SK-N-SH (cell line): Measurements from ENCODE around the gene TRIP6. TPM values are rescaled to one million over a fixed set of nuclear protein-coding genes. Genes with fewer than 3 reads are reported as not detected.
A peak's percentile ranks its signal among the peaks of the same experiment; 100 is the strongest.
"Not testable (repeated sequence)": the region's sequence is repeated elsewhere in the genome, so short reads cannot be mapped to it uniquely, and the experiment has no call there.

ENCODE experiments used
- CTCF ChIA-PET: fragments of 300-600, 350-600 bp; formaldehyde crosslinking; extraction: SDS; loops from one replicate; lab custom pipeline; 2021; lab: Yijun Ruan, JAX
- POLR2A ChIA-PET: fragments of 350-600 bp; sonication (Branson Sonifier 250); formaldehyde crosslinking; extraction: SDS; loops from one replicate; lab custom pipeline; 2020; ENCODE audit warnings: antibody characterized with exemption, inconsistent platforms; lab: Yijun Ruan, JAX
- DNase-seq: peaks from one replicate; pipeline ENCODE4 v3.0.0; 2012
- H2AFZ ChIP-seq: fragments of 200-600 bp; sonication (generic); 2 replicates; pipeline ENCODE4 v1.8.1; 2016; ENCODE audit warnings: antibody characterized with exemption, mild to moderate bottlenecking, low read depth
- H3F3A ChIP-seq: fragments of 200-600 bp; sonication (generic); replicated peaks from 2 replicates; pipeline ENCODE3; 2016; ENCODE audit warnings: antibody characterized with exemption, mild to moderate bottlenecking; ENCODE audit not compliant: insufficient read depth
- H3K27ac ChIP-seq, 2 experiments: fragments of 200-500 bp in 1 of 2; fragments of 200-600 bp in 1 of 2; sonication (Bioruptor generic) in 1 of 2; sonication (generic), shearing (Covaris generic) in 1 of 2; 2 replicates each; pipeline versions ENCODE4 v1.5.1 to v1.6.1; 2014 to 2016; ENCODE audit warnings: low read depth in 2 of 2, inconsistent platforms in 1 of 2, low read length in 1 of 2, mild to moderate bottlenecking in 1 of 2, mixed read lengths in 1 of 2
- H3K27me3 ChIP-seq: fragments of 200-600 bp; sonication (generic), shearing (Covaris generic); 2 replicates; pipeline ENCODE4 v1.6.1; 2016; ENCODE audit warnings: mixed run types; ENCODE audit not compliant: insufficient read depth
- H3K36me3 ChIP-seq, 2 experiments: fragments of 200-500 bp in 1 of 2; fragments of 200-600 bp in 1 of 2; sonication (Bioruptor generic) in 1 of 2; sonication (generic) in 1 of 2; replicated peaks in 1 of 2; 2 replicates each; pipeline versions ENCODE3 to v1.5.1; 2014 to 2016; ENCODE audit warnings: low read length in 1 of 2, mild to moderate bottlenecking in 1 of 2; ENCODE audit not compliant: insufficient read depth in 2 of 2, control insufficient read depth in 1 of 2
- H3K4me1 ChIP-seq, 2 experiments: fragments of 200-500 bp in 1 of 2; fragments of 200-600 bp in 1 of 2; sonication (Bioruptor generic) in 1 of 2; sonication (generic), shearing (Covaris generic) in 1 of 2; 2 replicates each; pipeline versions ENCODE4 v1.5.1 to v1.6.1; 2014 to 2016; ENCODE audit warnings: low read depth in 1 of 2, low read length in 1 of 2, mixed run types in 1 of 2; ENCODE audit not compliant: insufficient read depth in 2 of 2, control insufficient read depth in 1 of 2
- H3K4me2 ChIP-seq: fragments of 200-600 bp; sonication (generic), shearing (Covaris generic); 2 replicates; pipeline ENCODE4 v1.6.1; 2017; ENCODE audit warnings: mixed run types
- H3K4me3 ChIP-seq, 2 experiments: fragments of 200-500 bp in 1 of 2; fragments of 200-600 bp in 1 of 2; sonication (Bioruptor generic) in 1 of 2; sonication (generic), shearing (Covaris generic) in 1 of 2; 2 replicates each; pipeline versions ENCODE4 v1.5.1 to v1.8.1; 2014 to 2016; ENCODE audit warnings: low read depth in 2 of 2, inconsistent platforms in 1 of 2, low read length in 1 of 2, mild to moderate bottlenecking in 1 of 2, mixed read lengths in 1 of 2, moderate library complexity in 1 of 2
- H3K79me2 ChIP-seq: fragments of 200-600 bp; sonication (generic); 2 replicates; pipeline ENCODE4 v1.8.1; 2017; ENCODE audit warnings: mild to moderate bottlenecking; ENCODE audit not compliant: insufficient read depth
- H3K9ac ChIP-seq: fragments of 200-600 bp; sonication (generic); 2 replicates; pipeline ENCODE4 v1.6.1; 2017; ENCODE audit warnings: mixed run types
- H3K9me2 ChIP-seq: fragments of 200-600 bp; sonication (generic); 2 replicates; pipeline ENCODE4 v1.6.1; 2017; ENCODE audit warnings: mixed run types
- H3K9me3 ChIP-seq: fragments of 200-600 bp; sonication (generic); 2 replicates; pipeline ENCODE4 v1.6.1; 2017; ENCODE audit warnings: mixed run types, mild to moderate bottlenecking, moderate library complexity
- H4K20me1 ChIP-seq: fragments of 200-600 bp; sonication (generic); 2 replicates; pipeline ENCODE4 v1.6.1; 2017; ENCODE audit warnings: mild to moderate bottlenecking, mixed run types; ENCODE audit not compliant: insufficient read depth
- EP300 ChIP-seq, 2 experiments: IDR thresholded peaks; 2 replicates each; pipeline versions ENCODE4 v1.4.0 to v1.6.1; 2012; ENCODE audit warnings: borderline replicate concordance in 1 of 2, low read depth in 1 of 2, low read length in 1 of 2
- GATA2 ChIP-seq: sonication (generic); formaldehyde crosslinking; IDR thresholded peaks from 2 replicates; pipeline ENCODE4 v1.5.0; 2020; ENCODE audit warnings: mild to moderate bottlenecking, missing genetic modification reagents
- MEF2A ChIP-seq: IDR thresholded peaks from 2 replicates; pipeline ENCODE4 v1.4.0; 2012; ENCODE audit warnings: low read depth, borderline replicate concordance
- MXI1 ChIP-seq: IDR thresholded peaks from 2 replicates; pipeline ENCODE4 v1.6.1; 2012; ENCODE audit warnings: mild to moderate bottlenecking, low read depth, low read length, improper control_type of control experiment
- NRF1 ChIP-seq: IDR thresholded peaks from 2 replicates; pipeline ENCODE4 v1.6.1; 2012; ENCODE audit warnings: low read depth, mild to moderate bottlenecking, low read length
- POLR2AphosphoS5 ChIP-seq: IDR thresholded peaks from 2 replicates; pipeline ENCODE4 v1.6.1; 2012; ENCODE audit warnings: low read depth, low read length
- REST ChIP-seq: IDR thresholded peaks from 2 replicates; pipeline ENCODE4 v1.6.1; 2012; ENCODE audit warnings: mild to moderate bottlenecking, low read depth, low read length, moderate library complexity
- RXRA ChIP-seq: IDR thresholded peaks from 2 replicates; pipeline ENCODE4 v1.4.0; 2012; ENCODE audit warnings: low read depth, mild to moderate bottlenecking, borderline replicate concordance
- SMC3 ChIP-seq: IDR thresholded peaks from 2 replicates; pipeline ENCODE4 v1.6.1; 2012; ENCODE audit warnings: low read depth, low read length, improper control_type of control experiment
- TEAD4 ChIP-seq: IDR thresholded peaks from 2 replicates; pipeline ENCODE4 v1.4.0; 2012; ENCODE audit warnings: mild to moderate bottlenecking, borderline replicate concordance; ENCODE audit not compliant: insufficient read depth
- USF1 ChIP-seq: IDR thresholded peaks from 2 replicates; pipeline ENCODE4 v1.4.0; 2012; ENCODE audit warnings: low read depth, borderline replicate concordance
- YY1 ChIP-seq: IDR thresholded peaks from 2 replicates; pipeline ENCODE4 v1.4.0; 2012; ENCODE audit warnings: low read depth, mild to moderate bottlenecking
- ZBTB33 ChIP-seq: IDR thresholded peaks from 2 replicates; pipeline ENCODE4 v1.4.0; 2012; ENCODE audit warnings: low read depth, borderline replicate concordance
- WGBS: methylation state at CpG from one replicate; pipeline ENCODE4 v1.1.6; 2017; ENCODE audit warnings: low lambda C conversion rate; 5-methylcytosine and 5-hydroxymethylcytosine counted together
- polyA plus RNA-seq, 3 experiments: library from polyadenylated mRNA; depleted of rRNA; stranded (reverse); fragments of >200 nt; gene quantifications; 2 replicates each; pipeline ENCODE4 v1.2.3, GENCODE V29; 2012
- TF ChIP-seq, protein P1 (sequence below): IDR thresholded peaks from 2 replicates; pipeline ENCODE4 v1.4.0; 2012; ENCODE audit warnings: low read depth
- TF ChIP-seq, protein P2 (sequence below): fragments of 150-350 bp; IDR thresholded peaks from 2 replicates; pipeline ENCODE4 v1.6.1; 2017; ENCODE audit warnings: antibody characterized with exemption, low read length, low read depth, borderline replicate concordance

The TRIP6 gene
- polyA plus RNA-seq, 1 of the 3 experiments (the other 2 are of a cell fraction): 6.5 TPM

- ChIA-PET POLR2A (interaction anchor here (0.8 to 2.9 kb wide), 2 partner anchors 21 to 54 kb away, joined by 3 to 30 read pairs; partner anchors contain the start of gene SRRT), CTCF (interaction anchor here (0.6 to 19.3 kb wide), 9 partner anchors 11 to 221 kb away, joined by 3 to 398 read pairs (median 5); partner anchors contain the start of genes EPO, GIGYF1 and POP7)
- no peaks in the 10 kb centered on the region for H4K20me1 ChIP-seq
- no peak for DNase-seq
- H3K9ac ChIP-seq: no peak overlapping the region
- peaks cover 28% of the 10 kb centered on the region; the same call in 1 of the 2 replicates for H3K79me2 ChIP-seq
- no peaks in the 10 kb centered on the region for H3F3A ChIP-seq
- no peak overlapping the region for H3K4me3 ChIP-seq
- H3K27me3 ChIP-seq: no peaks in the 10 kb centered on the region
- H3K4me2 ChIP-seq: 0 out of 2 replicates have a peak overlapping the region, but pooled peaks have one; percentile 98
- 91% methylated on average over 14 of the region's 14 CpGs for WGBS
- H3K27ac ChIP-seq: no peak overlapping the region
- peaks cover 7% of the 10 kb centered on the region in 2 experiments; a peak in 2 of 4 replicates for H3K4me1 ChIP-seq
- no peak overlapping the region for H2AFZ ChIP-seq
- no peaks in the 10 kb centered on the region for H3K9me2 ChIP-seq
- H3K36me3 ChIP-seq: no peaks in the 10 kb centered on the region
- TF ChIP-seq REST (no peak), GATA2 (CRISPR knock-in tag) (no peak), USF1 (no peak), POLR2AphosphoS5 (no peak), RXRA (no peak), TEAD4 (no peak), EP300 (IDR thresholded peaks at IDR 0.05; ENCODE audit: borderline replicate concordance in 1 of 2, low read depth in 1 of 2, low read length in 1 of 2) (no peak), SMC3 (no peak), MXI1 (no peak), ZBTB33 (no peak), YY1 (no peak), MEF2A (no peak), NRF1 (no peak)
- TF ChIP-seq, protein P1, sequence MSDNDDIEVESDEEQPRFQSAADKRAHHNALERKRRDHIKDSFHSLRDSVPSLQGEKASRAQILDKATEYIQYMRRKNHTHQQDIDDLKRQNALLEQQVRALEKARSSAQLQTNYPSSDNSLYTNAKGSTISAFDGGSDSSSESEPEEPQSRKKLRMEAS: no peak
- TF ChIP-seq, protein P2, sequence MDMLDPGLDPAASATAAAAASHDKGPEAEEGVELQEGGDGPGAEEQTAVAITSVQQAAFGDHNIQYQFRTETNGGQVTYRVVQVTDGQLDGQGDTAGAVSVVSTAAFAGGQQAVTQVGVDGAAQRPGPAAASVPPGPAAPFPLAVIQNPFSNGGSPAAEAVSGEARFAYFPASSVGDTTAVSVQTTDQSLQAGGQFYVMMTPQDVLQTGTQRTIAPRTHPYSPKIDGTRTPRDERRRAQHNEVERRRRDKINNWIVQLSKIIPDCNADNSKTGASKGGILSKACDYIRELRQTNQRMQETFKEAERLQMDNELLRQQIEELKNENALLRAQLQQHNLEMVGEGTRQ: no peak
- no peaks in the 10 kb centered on the region for H3K9me3 ChIP-seq
Measured at GRCh38 chr7:100854146-100854895, 12.9 kb upstream of the TRIP6 start.

GRCh38 chr7:100854899-100855298 lies 12.3 kb upstream of the TRIP6 start:
- WGBS: 96% methylated on average over 9 of the region's 9 CpGs
- ChIA-PET POLR2A (interaction anchor here (1.0 kb wide), 1 partner anchor 20 kb away, joined by 5 read pairs; the partner anchor contains the start of gene SRRT), CTCF (interaction anchor here (1.1 to 19.3 kb wide), 7 partner anchors 10 to 222 kb away, joined by 3 to 398 read pairs (median 14); partner anchors contain the start of genes GIGYF1 and POP7)
- not testable (repeated sequence) for H4K20me1 ChIP-seq, DNase-seq, H3K9ac ChIP-seq, H3K9me2 ChIP-seq, H3K4me1 ChIP-seq, H3K36me3 ChIP-seq, H3K27ac ChIP-seq, H2AFZ ChIP-seq, H3K4me3 ChIP-seq, H3K27me3 ChIP-seq, H3F3A ChIP-seq, H3K9me3 ChIP-seq, H3K4me2 ChIP-seq
- peaks cover 28% of the 10 kb centered on the region; the same call in 1 of the 2 replicates for H3K79me2 ChIP-seq
